Measurements from ENCODE around the gene GSG1L.
"Not testable (repeated sequence)": the region's sequence is repeated elsewhere in the genome, so short reads cannot be mapped to it uniquely, and the experiment has no call there.

Gene GSG1L

GRCh38 chr16:27945233-27945973 lies 118.1 kb downstream of the GSG1L start:
- DNase-seq (ENCODE audit: low read depth) = no peak

- DNase-seq (ENCODE audit: low read depth) = no peak
Measured at GRCh38 chr16:27943766-27944165, 119.7 kb downstream of the GSG1L start.

DNA sequence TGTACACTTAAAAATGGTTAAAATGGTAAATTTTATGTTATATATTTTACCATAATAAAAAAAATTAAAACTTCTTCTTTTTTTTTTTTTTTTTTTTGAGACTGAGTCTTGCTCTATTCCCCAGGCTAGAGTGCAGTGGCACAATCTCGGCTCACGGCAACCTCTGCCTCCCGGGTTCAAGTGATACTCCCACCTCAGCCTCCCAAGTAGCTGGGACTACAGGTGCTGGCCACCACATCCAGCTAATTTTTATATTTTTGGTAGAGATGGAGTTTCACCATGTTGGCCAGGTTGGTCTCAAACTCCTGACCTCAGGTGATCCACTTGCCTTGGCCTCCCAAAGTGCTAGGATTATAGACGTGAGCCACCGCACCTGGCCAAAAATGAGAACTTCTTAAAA lies 121.4 kb downstream of the GSG1L start:
- not testable (repeated sequence) for DNase-seq (ENCODE audit: low read depth)

DNA sequence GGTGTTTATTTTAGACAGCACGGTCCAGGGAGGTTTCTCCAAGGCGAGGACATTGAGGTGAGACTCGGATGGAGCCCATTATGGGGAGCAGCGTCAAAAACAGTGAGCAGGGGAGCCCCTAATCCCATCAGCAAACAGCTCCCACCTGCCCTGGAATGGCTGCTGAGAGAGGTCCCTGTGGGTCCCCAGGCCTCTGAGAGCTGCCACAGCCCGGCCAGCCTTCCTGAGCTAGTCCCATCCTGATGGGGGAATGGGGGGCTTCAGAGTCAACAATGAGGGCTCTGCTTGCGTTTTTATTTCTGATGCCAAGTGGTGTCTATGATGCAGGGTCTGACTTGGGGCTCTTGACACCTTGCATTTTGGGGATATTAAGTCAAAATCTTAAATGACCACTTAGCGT lies 128.4 kb downstream of the GSG1L start:
- no peak for DNase-seq (ENCODE audit: low read depth)

- no peak for DNase-seq (ENCODE audit: low read depth)
Measured at GRCh38 chr16:27932542-27933135, 130.9 kb downstream of the GSG1L start.

- no peak for DNase-seq (ENCODE audit: low read depth)
Measured at GRCh38 chr16:27929818-27930217, 133.7 kb downstream of the GSG1L start.

DNA sequence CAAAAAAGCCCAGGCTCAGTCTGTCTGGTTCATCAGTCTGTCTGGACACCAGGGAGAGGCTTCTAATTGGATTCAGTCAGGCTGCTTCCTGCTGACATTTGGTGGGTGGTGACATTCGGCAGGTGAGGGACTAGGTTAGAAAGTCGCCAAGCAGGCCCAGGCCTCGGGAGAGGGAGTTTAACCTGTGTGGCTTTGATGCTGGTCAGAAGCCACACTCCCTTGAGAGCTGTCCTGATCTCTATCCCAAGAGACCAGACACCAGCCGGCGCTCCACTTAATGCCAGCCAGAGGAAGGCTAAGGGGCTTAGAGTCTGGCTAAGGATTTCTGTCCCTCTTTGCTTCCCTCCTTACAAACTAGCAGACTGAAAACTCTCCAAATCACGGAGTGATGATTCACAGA lies 135.0 kb downstream of the GSG1L start:
- no peak for DNase-seq (ENCODE audit: low read depth)

GRCh38 chr16:27927266-27927901 lies 136.1 kb downstream of the GSG1L start:
- no peak for DNase-seq (ENCODE audit: low read depth)

- no peak for DNase-seq (ENCODE audit: low read depth)
Measured at GRCh38 chr16:27925612-27926011, 137.9 kb downstream of the GSG1L start.

DNA sequence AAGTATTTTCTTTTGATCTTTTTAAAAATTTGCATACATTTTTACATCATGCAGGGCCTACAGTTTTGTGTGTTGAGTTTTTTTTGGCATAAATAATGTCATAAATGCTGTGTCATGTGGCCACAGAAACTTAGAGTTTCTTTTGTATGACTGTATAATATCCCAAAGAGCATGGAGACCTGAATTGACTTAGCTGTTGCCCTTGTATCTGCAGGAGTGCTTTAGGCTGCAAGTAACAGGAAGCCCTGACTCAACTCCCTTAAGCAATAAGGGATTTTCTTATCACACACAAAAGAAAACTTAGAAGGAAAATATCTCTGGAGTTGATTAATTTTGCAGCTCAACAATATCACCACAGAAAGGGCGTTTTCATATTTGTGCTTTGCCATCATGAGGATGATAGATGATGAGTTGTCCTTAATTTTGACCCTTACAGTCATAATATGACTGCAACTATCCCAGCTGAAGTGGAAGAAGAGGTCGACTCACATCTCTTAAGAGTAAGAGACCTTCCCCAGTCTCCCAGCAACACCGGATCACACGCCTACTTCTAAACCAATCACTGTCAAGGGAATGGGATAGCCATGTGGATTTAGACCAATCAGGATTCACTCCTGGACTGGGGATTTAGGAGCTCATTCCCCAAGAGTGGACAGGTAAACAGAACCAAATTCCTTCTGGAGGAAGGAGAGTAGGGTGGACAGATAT lies 138.9 kb downstream of the GSG1L start:
- peak; percentile 37 for DNase-seq (ENCODE audit: low read depth)

DNA sequence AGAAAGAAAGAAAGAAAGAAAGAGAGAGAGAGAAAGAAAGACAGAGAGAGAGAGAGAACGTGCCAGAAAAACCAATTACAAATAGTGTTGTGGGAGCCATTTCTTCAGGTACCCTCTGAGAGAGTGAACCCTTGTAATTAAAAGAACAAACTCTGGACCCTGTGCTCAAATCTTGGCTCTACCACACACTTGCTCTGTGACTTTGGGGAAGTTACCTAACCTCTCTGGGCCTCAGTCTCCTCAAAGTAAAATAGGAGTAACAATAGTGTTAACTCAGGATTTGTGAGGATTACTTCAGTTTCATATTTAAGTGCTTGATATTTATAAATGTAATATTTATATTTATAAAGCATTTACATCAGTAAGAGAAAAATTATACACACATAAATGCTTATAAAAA lies 139.8 kb downstream of the GSG1L start:
- no peak for DNase-seq (ENCODE audit: low read depth)

- no peak for DNase-seq (ENCODE audit: low read depth)
Measured at GRCh38 chr16:27922433-27922832, 141.1 kb downstream of the GSG1L start.

DNA sequence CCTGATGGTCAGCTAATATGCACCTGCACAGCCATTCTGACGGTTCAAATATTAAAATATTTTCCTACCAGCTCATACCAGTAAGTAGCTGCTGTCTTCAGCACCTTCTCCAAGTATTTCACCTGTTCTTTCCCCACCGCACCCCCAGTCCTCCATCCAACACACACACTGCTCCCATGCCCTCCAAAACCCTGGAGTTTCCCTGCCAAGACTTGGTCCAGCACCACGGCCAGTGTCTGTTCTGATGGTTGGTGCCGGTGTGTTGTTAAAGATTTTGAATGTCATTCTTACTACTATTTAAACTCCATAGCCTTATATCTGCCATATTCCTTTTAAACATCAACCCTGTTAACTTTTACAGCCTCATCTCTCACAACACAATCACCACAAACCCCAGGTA lies 142.4 kb downstream of the GSG1L start:
- no peak for DNase-seq (ENCODE audit: low read depth)

- peak; percentile 9 for DNase-seq (ENCODE audit: low read depth)
Measured at GRCh38 chr16:27920391-27920891, 143.1 kb downstream of the GSG1L start.

- DNase-seq (ENCODE audit: low read depth) = no peak
Measured at GRCh38 chr16:27918755-27919154, 144.8 kb downstream of the GSG1L start.

GRCh38 chr16:27917949-27918348 lies 145.6 kb downstream of the GSG1L start:
- DNase-seq (ENCODE audit: low read depth) = no peak

GRCh38 chr16:27911486-27911885 lies 152.0 kb downstream of the GSG1L start:
- no peak for DNase-seq (ENCODE audit: low read depth)

DNA sequence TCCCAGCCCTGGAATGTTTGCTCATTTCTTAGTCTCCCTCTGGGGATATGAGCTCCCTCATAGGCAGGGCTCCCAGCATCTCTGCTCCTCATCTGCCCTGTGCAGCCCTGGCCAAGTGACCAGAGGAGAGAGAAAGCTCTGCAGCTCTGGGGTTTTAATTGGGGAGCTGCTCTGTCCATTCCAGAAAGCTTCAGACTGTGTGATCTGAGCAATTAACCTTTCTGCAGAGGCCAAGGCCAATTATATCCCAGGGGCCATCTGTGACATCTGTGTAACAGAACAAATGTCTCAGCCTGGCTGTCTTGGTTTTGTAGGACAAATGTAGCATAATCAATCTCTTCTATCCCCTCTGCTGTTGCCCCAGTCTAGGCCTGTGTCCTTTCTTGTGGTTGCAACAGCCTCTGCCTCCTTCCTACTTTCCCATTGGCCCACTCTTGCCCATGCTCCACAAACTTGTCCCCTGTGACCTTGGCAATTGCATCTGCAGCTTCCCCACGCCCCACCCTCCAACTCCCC lies 156.0 kb downstream of the GSG1L start:
- no peak for DNase-seq (ENCODE audit: low read depth)

DNA sequence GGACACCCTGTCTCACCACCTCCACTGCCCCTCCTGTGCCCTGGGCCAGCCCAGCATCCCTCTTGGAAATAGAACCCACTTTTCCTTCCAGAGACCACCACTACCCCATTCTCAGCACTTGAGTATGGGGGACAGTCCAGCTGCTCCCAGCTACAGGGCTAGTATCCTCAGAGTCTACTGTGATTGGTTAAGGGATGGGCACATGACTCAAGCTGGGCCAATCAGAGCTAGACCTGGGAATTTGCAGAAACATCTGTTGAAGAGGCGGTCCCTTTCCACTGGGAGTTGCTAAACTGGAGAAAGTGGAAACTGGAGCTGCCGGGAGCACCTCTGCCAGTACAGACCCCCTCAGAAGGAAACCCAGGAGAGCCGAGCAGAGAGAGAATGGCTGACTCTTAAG lies 156.6 kb downstream of the GSG1L start:
- DNase-seq (ENCODE audit: low read depth) = no peak

DNA sequence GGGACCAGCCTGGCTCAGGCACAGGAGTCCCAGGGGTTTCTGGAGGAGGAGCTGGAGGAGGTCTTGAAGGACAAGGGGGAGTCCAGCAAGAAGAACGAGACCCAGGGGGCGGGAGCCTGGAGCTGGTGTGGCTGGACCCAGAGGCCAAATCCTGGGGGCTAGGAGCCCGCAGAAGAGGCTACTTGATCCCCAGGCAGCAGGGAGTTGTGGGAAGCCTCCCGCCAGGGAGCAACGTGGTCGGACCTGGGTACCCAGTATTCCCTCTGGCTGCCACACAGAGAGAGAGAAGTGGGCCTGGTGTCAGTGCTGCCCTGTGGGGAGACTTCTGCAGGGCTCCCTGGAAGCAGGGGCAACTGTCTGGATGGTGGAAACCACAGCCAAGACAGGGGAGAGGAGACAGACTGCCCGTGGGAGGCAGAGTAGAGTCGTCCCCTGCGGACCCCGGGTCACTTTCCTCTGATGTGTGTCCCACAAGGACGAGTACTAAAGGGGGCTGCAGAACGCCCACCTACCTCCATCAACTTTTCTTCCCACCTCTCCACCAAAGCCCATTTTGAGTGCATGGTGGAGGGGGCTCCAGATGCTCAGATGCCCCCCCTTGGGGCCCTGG lies 160.4 kb downstream of the GSG1L start:
- no peak for DNase-seq (ENCODE audit: low read depth)

GRCh38 chr16:27902551-27902950 lies 161.0 kb downstream of the GSG1L start:
- DNase-seq (ENCODE audit: low read depth) = no peak

DNA sequence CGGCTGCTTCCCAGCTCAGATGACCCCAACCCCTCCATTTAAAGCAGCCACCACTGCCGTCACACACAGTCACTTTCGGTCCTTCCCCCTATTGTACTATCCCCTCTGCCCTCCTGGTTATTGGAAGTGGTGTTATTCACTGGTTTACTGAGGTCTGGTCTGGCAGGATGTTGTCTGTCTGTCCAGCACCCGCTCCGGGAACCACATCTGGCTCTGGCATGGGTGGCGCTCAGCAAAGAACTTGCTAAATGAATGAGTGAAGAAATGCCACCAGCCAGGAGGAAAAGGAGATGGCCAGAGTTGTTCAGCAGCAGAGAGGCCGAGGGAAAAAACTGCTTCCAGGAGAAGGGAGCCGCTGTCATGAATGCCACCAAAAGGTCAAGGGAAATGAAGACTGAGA lies 161.6 kb downstream of the GSG1L start:
- DNase-seq (ENCODE audit: low read depth) = no peak

Measured in iris pigment epithelial cell (primary cell).